Stomach (tissue), 9 donors: ENCODE data around the gene ABLIM3. TPM values are rescaled to one million over a fixed set of nuclear protein-coding genes. Genes with fewer than 3 reads are reported as not detected.

ENCODE experiments used
- DNase-seq, 2 donors: peaks; one replicate each; pipeline versions ENCODE4 v3.0.0 to v3.0.0-alpha.2; 2013 to 2019
- H3K27ac ChIP-seq, 5 donors: fragments of 200-600 bp in 4 of 5; sonication (generic) in 4 of 5; one replicate each; pipeline ENCODE4 v1.5.1; 2013 to 2019; ENCODE audit warnings: mild to moderate bottlenecking in 1 of 5, moderate library complexity in 1 of 5
- H3K27me3 ChIP-seq, 3 donors: fragments of 200-600 bp; sonication (generic); one replicate each; pipeline ENCODE4 v1.5.1; 2017 to 2019; ENCODE audit warnings: mixed run types in 1 of 3
- H3K36me3 ChIP-seq, 4 donors: fragments of 200-600 bp; sonication (generic); 1 replicate in 3 of 4; 2 replicates in 1 of 4; pipeline ENCODE4 v1.5.1; 2016 to 2019
- H3K4me1 ChIP-seq, 4 donors: fragments of 200-600 bp; sonication (generic); one replicate each; pipeline ENCODE4 v1.5.1; 2016 to 2019
- H3K4me3 ChIP-seq, 4 donors: fragments of 200-600 bp; sonication (generic) in 3 of 4; one replicate each; pipeline ENCODE4 v1.5.1; 2016 to 2019; ENCODE audit warnings: mild to moderate bottlenecking in 1 of 4
- H3K9me3 ChIP-seq, 4 donors: fragments of 200-600 bp; sonication (generic); one replicate each; pipeline ENCODE4 v1.5.1; 2016 to 2019
- CTCF ChIP-seq, 7 experiments: fragments of 450-650 bp in 4 of 7; fragments of 200-600 bp in 3 of 7; sonication (generic) in 3 of 7; IDR thresholded peaks; one replicate each; pipeline ENCODE4 v1.5.1; 2016 to 2019; ENCODE audit warnings: antibody characterized with exemption in 7 of 7, control low read depth in 2 of 7, mild to moderate bottlenecking in 1 of 7
- EP300 ChIP-seq: sonication (generic); formaldehyde crosslinking; IDR thresholded peaks from one replicate; pipeline ENCODE4 v1.6.1; 2017; ENCODE audit warnings: antibody characterized with exemption
- POLR2A ChIP-seq, 4 donors: fragments of 450-650 bp; IDR thresholded peaks; one replicate each; pipeline ENCODE4 v1.6.1; 2016; ENCODE audit warnings: antibody characterized with exemption in 4 of 4, control low read depth in 2 of 4, mild to moderate bottlenecking in 1 of 4, moderate library complexity in 1 of 4
- POLR2AphosphoS5 ChIP-seq, 3 donors: sonication (generic); formaldehyde crosslinking; IDR thresholded peaks; one replicate each; pipeline ENCODE4 v1.6.1; 2016; ENCODE audit warnings: antibody characterized with exemption in 3 of 3
- WGBS, 5 donors: extraction: QIAGEN DNeasy Blood & Tissue Kit in 3 of 5; methylation state at CpG; one replicate each; pipeline versions ENCODE4 v1.1.5 to v1.1.7; 2013 to 2018; 5-methylcytosine and 5-hydroxymethylcytosine counted together
- intact Hi-C: fragments of 100-400 bp; cut with DNase I; formaldehyde crosslinking; loops from one replicate; pipeline ENCODE4 v1.15.1; 2023; ENCODE audit warnings: low total_unique reads
- polyA plus RNA-seq, 3 donors: library from polyadenylated mRNA; stranded (reverse); fragments of 200-250 nt; gene quantifications; one replicate each; pipeline ENCODE4 v1.2.3, GENCODE V29; 2013
- total RNA-seq, 5 donors: library from RNA; depleted of rRNA; stranded (reverse); fragments of >200 nt; gene quantifications; one replicate each; pipeline versions ENCODE4 v1.1.0 to v1.2.3, GENCODE V29; 2014 to 2016
- donor health status: healthy with polysubstance abuse.
- donor health status: Bipolar disorder and iron deficiency.
- donor health status: healthy.

The ABLIM3 gene
- total and polyA plus RNA-seq, 8 donors: 4.6 to 21.4 (median 10.3) TPM

GRCh38 chr5:149240354-149240998 lies 99.2 kb downstream of the ABLIM3 start:
- no peak for TF ChIP-seq POLR2A (IDR thresholded peaks at IDR 0.05)
- TF ChIP-seq EP300: no peak
- TF ChIP-seq CTCF (IDR thresholded peaks at IDR 0.05): no peak
- TF ChIP-seq POLR2AphosphoS5 (IDR thresholded peaks at IDR 0.05): no peak
- H3K27ac ChIP-seq: no peak overlapping the region
- H3K36me3 ChIP-seq: peaks cover 0 to under 1% (median 0%) of the 10 kb centered on the region in 4 donors
- peak; percentile 39 to 77 for DNase-seq
- WGBS, 5 donors: 57 to 70% (median 64%) methylated on average over 12 to 13 of the region's 13 CpGs
- intact Hi-C loops: no loop called here
- H3K9me3 ChIP-seq: no peaks in the 10 kb centered on the region
- H3K4me1 ChIP-seq: no peaks in the 10 kb centered on the region
- H3K4me3 ChIP-seq: no peak overlapping the region
- peaks cover 0 to 7% (median 0%) of the 10 kb centered on the region in 3 donors for H3K27me3 ChIP-seq

- intact Hi-C loops: no loop called here
- no peak overlapping the region for H3K4me3 ChIP-seq
- H3K9me3 ChIP-seq: peaks cover 0 to 8% (median 0%) of the 10 kb centered on the region in 4 donors
- no peaks in the 10 kb centered on the region for H3K4me1 ChIP-seq
- TF ChIP-seq CTCF (IDR thresholded peaks at IDR 0.05): no peak
- TF ChIP-seq EP300: no peak
- TF ChIP-seq POLR2A (IDR thresholded peaks at IDR 0.05): no peak
- H3K27me3 ChIP-seq: peaks cover 0 to 7% (median 0%) of the 10 kb centered on the region in 3 donors
- 74 to 95% (median 92%) methylated on average over 3 of the region's 3 CpGs for WGBS, 5 donors
- no peak for DNase-seq
- H3K36me3 ChIP-seq: peaks cover 0 to 11% (median 3%) of the 10 kb centered on the region in 4 donors
- H3K27ac ChIP-seq: no peak overlapping the region
These were observed 101.0 kb downstream of the ABLIM3 start for GRCh38 chr5:149242339-149242738.

GRCh38 chr5:149246906-149247305 lies 105.6 kb downstream of the ABLIM3 start:
- Histone ChIP-seq H3K9me3 (peaks cover 0 to 8% (median 0%) of the 10 kb centered on the region in 4 donors), H3K27me3 (no peaks in the 10 kb centered on the region), H3K27ac (no peak overlapping the region), H3K36me3 (peaks cover 0 to 19% (median 12%) of the 10 kb centered on the region in 4 donors), H3K4me3 (no peak overlapping the region), H3K4me1 (no peaks in the 10 kb centered on the region)
- intact Hi-C loops: no loop called here
- no peak for DNase-seq
- 85 to 92% (median 88%) methylated on average over 4 of the region's 4 CpGs for WGBS, 5 donors
- TF ChIP-seq EP300 (no peak), POLR2A (IDR thresholded peaks at IDR 0.05) (no peak), CTCF (IDR thresholded peaks at IDR 0.05) (no peak), POLR2AphosphoS5 (IDR thresholded peaks at IDR 0.05) (no peak)

GRCh38 chr5:149247726-149248125 lies 106.4 kb downstream of the ABLIM3 start:
- TF ChIP-seq CTCF (IDR thresholded peaks at IDR 0.05): no peak
- TF ChIP-seq POLR2A (IDR thresholded peaks at IDR 0.05): no peak
- no peak for TF ChIP-seq EP300
- TF ChIP-seq POLR2AphosphoS5 (IDR thresholded peaks at IDR 0.05): no peak
- intact Hi-C loops: no loop called here
- Histone ChIP-seq H3K36me3 (peaks cover 0 to 19% (median 12%) of the 10 kb centered on the region in 4 donors), H3K9me3 (peaks cover 0 to 8% (median 0%) of the 10 kb centered on the region in 4 donors), H3K4me1 (no peaks in the 10 kb centered on the region), H3K4me3 (no peak overlapping the region), H3K27ac (no peak overlapping the region), H3K27me3 (no peaks in the 10 kb centered on the region)
- no peak for DNase-seq
- WGBS, 5 donors: 74 to 96% (median 89%) methylated on average over 8 of the region's 8 CpGs
